MCF 10A (cell line): ENCODE data around the gene JMJD6. TPM values are rescaled to one million over a fixed set of nuclear protein-coding genes. Genes with fewer than 3 reads are reported as not detected.
"Not testable (repeated sequence)": the region's sequence is repeated elsewhere in the genome, so short reads cannot be mapped to it uniquely, and the experiment has no call there.

Source experiments
- BruUV-seq: library from RNA; stranded (reverse); fragments of 400-500 nt; replicated peaks from 2 replicates; lab custom pipeline; 2021; lab: Mats Ljungman, UMichigan
- CTCF ChIA-PET: fragments of 300-600 bp; sonication (Branson Sonifier 250); formaldehyde crosslinking; extraction: SDS; loops from one replicate; lab custom pipeline; 2021; ENCODE audit warnings: antibody characterized with exemption, inconsistent platforms; lab: Yijun Ruan, JAX
- POLR2A ChIA-PET: fragments of 300-600, 350-650 bp; sonication (Branson Sonifier 250); formaldehyde crosslinking; extraction: SDS; loops from one replicate; lab custom pipeline; 2020; ENCODE audit warnings: antibody characterized with exemption, inconsistent platforms; lab: Yijun Ruan, JAX
- DNase-seq: peaks from one replicate; pipeline ENCODE4 v3.0.0-alpha.2; 2018; ENCODE audit not compliant: unreplicated experiment
- H3K27ac Mint-ChIP-seq: one replicate; pipeline ENCODE4 v1.8.0; 2022; ENCODE audit warnings: mild to moderate bottlenecking, low read depth, mixed read lengths; ENCODE audit not compliant: unreplicated experiment
- H3K27me3 Mint-ChIP-seq: one replicate; pipeline ENCODE4 v1.8.0; 2022; ENCODE audit warnings: mixed read lengths; ENCODE audit not compliant: insufficient read depth, unreplicated experiment
- H3K36me3 Mint-ChIP-seq: one replicate; pipeline ENCODE4 v1.8.0; 2022; ENCODE audit warnings: mild to moderate bottlenecking, moderate library complexity, mixed read lengths; ENCODE audit not compliant: insufficient read depth, unreplicated experiment
- H3K4me1 Mint-ChIP-seq: one replicate; pipeline ENCODE4 v1.8.0; 2022; ENCODE audit warnings: mixed read lengths; ENCODE audit not compliant: insufficient read depth, unreplicated experiment
- H3K4me3 Mint-ChIP-seq: one replicate; pipeline ENCODE4 v1.8.0; 2022; ENCODE audit warnings: mild to moderate bottlenecking, moderate library complexity, mixed read lengths; ENCODE audit not compliant: unreplicated experiment
- H3K9me3 Mint-ChIP-seq: one replicate; pipeline ENCODE4 v1.8.0; 2022; ENCODE audit warnings: mixed read lengths; ENCODE audit not compliant: unreplicated experiment
- intact Hi-C: fragments of 100-400 bp; cut with micrococcal nuclease; formaldehyde crosslinking; loops from 2 replicates; pipeline ENCODE4 v1.14.1; 2022
- total RNA-seq: library from RNA; stranded (reverse); gene quantifications from 2 replicates; pipeline ENCODE4 v1.2.3, GENCODE V29; 2022
- TF ChIP-seq, protein P1 (sequence below): fragments of 200-600 bp; IDR thresholded peaks from one replicate; pipeline ENCODE4 v1.8.0; 2022; ENCODE audit warnings: antibody characterized with exemption, mild to moderate bottlenecking; ENCODE audit not compliant: unreplicated experiment

Gene JMJD6
- total RNA-seq, 1 experiment from 2014 or later = 29.4 TPM

DNA sequence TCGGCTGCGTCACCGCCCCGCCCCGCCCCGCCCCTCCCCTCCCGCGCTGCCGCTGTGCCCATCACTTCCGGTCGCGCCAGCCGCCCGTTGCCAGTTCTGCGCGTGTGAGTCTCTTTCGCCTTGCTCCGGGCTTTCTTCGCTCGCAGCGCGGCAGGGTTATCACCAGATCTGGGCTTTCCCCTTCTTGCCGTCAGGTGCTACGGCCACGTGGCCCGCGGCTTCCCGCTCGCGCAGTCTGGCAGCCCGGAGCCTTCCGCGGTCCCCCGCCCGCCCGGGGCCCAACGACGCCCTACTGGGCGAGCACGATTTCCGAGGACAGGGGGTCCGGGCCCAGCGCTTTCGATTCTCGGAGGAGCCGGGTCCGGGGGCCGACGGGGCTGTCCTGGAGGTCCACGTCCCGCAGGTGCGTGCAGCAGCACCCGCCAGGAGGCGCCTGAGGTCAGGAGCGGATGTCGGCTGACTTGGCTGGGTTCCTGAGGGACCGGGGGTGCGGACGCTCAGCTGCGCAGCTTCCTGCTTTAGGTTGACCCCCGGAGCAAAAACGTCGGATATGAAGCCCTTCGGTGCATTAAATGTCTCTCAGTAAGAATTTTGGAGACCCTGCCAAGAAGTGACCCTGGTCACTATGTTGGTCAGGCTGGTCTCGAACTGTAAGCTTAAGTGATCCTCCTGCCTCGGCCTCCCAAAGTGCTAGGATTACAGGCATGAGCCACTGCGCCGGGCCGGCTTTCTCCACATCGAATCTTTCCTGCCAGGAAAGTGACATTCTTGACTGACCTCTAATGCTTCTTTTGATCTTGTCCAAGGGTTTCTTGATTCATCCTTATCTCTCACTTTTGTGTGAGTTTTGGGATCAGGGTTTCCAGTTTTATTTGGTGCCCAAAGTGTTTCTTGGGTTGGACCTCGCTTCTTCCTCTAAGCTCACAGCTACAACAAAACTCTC lies 641 bp upstream of the JMJD6 start, which contains the start of gene METTL23:
Gene METTL23, plus strand, starts transcription at position 64 of the 943 bp plus-strand sequence. CDS start 2,872 bp downstream, outside the sequence.
- TF ChIP-seq, protein P1, sequence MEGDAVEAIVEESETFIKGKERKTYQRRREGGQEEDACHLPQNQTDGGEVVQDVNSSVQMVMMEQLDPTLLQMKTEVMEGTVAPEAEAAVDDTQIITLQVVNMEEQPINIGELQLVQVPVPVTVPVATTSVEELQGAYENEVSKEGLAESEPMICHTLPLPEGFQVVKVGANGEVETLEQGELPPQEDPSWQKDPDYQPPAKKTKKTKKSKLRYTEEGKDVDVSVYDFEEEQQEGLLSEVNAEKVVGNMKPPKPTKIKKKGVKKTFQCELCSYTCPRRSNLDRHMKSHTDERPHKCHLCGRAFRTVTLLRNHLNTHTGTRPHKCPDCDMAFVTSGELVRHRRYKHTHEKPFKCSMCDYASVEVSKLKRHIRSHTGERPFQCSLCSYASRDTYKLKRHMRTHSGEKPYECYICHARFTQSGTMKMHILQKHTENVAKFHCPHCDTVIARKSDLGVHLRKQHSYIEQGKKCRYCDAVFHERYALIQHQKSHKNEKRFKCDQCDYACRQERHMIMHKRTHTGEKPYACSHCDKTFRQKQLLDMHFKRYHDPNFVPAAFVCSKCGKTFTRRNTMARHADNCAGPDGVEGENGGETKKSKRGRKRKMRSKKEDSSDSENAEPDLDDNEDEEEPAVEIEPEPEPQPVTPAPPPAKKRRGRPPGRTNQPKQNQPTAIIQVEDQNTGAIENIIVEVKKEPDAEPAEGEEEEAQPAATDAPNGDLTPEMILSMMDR = peak; percentile 83
- BruUV-seq = TSS peak; percentile 74
- Mint-ChIP-seq H3K4me1 (peaks cover 6% of the 10 kb centered on the region), H3K36me3 (peaks cover 74% of the 10 kb centered on the region), H3K27ac (peak within 1 kb of the TSS; percentile 94), H3K4me3 (peak within 1 kb of the TSS; percentile 90), H3K27me3 (no peaks in the 10 kb centered on the region), H3K9me3 (no peaks in the 10 kb centered on the region)
- ChIA-PET CTCF (interaction anchor here (0.6 to 1.3 kb wide), 5 partner anchors 9 to 523 kb away, joined by 3 to 7 read pairs (median 6); no protein-coding TSS in a partner anchor), POLR2A (interaction anchor here (0.5 to 5.4 kb wide), 22 partner anchors 10 to 1414 kb away, joined by 3 to 150 read pairs (median 4); partner anchors contain the start of genes MFSD11, MXRA7, PRPSAP1 and RHBDF2)
- intact Hi-C loops = no loop called here
- DNase-seq = peak; percentile 69

DNA sequence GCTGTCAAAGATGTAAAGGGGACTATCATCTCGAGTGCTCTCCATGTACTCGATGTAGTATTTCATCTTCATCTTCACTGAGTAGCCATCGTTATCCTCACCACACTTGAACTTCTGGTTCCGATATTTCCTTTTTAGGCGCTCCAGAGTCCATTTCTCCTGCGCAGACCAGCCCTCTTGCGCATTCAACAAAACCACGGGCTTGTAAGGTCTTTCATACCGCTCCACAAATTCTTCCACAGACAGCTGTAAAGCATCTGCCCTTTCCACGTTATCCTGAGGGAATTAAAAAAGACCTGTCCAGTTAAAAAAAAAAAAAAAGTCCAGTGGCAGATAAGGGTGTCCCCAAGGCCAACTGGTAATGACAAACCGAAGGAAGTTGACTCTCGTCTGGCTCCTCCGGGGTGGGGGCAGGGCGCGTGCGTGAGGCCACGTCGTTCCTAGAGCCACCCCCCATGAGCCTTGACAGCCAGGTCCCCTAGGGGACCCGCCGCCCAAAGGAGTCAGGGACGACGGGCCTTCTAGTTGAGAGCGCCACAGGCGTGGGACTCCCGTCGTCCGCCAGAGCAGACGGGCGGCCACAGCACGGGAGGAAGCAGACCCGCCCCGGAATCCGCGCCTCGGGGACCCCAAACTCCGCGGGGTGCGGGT lies 701 bp downstream of the JMJD6 start:
- BruUV-seq = no TSS peak
- Mint-ChIP-seq H3K36me3 (peaks cover 77% of the 10 kb centered on the region), H3K4me3 (peak overlapping the region; percentile 90), H3K4me1 (peaks cover 6% of the 10 kb centered on the region), H3K27me3 (no peaks in the 10 kb centered on the region), H3K27ac (peak overlapping the region; percentile 94), H3K9me3 (no peaks in the 10 kb centered on the region)
- intact Hi-C loops = no loop called here
- DNase-seq = no peak
- CTCF ChIA-PET = interaction anchor here (1.1 to 1.4 kb wide), 2 partner anchors 11 to 12 kb away, joined by 5 read pairs; no protein-coding TSS in a partner anchor
- TF ChIP-seq, protein P1 = no peak
- POLR2A ChIA-PET = interaction anchor here (0.6 to 5.4 kb wide), 15 partner anchors 10 to 441 kb away, joined by 3 to 150 read pairs (median 4); partner anchors contain the start of genes MFSD11, MXRA7, PRPSAP1 and RHBDF2

DNA sequence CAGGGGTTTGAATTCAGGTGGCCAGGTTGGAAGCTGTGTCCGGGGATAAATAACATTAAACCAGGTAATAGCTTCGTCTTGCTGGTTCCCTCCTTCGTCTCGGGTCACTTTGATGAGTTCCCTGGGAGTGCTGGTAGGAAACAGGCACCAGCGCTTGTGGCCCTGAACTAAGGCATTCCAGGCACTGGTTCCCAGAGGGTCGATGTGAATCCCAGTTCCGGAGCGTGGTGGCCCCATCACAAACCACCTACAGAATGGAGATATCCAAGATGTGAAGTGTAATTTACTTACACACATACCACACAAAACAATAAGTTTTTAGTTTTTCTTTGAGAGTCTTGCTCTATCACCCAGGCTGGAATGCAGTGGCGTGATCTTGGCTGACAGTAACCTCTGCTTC lies 2.6 kb downstream of the JMJD6 start:
- H3K9me3 Mint-ChIP-seq = no peaks in the 10 kb centered on the region
- peaks cover 6% of the 10 kb centered on the region for H3K4me1 Mint-ChIP-seq
- peaks cover 81% of the 10 kb centered on the region for H3K36me3 Mint-ChIP-seq
- DNase-seq = no peak
- H3K27me3 Mint-ChIP-seq = no peaks in the 10 kb centered on the region
- intact Hi-C loops = no loop called here
- H3K27ac Mint-ChIP-seq = peak overlapping the region; percentile 27
- TF ChIP-seq, protein P1 = no peak
- H3K4me3 Mint-ChIP-seq = no peak overlapping the region
- BruUV-seq = no TSS peak
- POLR2A ChIA-PET = interaction anchor here (0.8 to 5.4 kb wide), 3 partner anchors 8 to 52 kb away, joined by 3 to 150 read pairs (median 51); partner anchors contain the start of genes MFSD11 and SRSF2
- CTCF ChIA-PET = interaction anchor here (1.0 to 1.3 kb wide), 3 partner anchors 10 to 177 kb away, joined by 3 to 4 read pairs (median 3); no protein-coding TSS in a partner anchor

DNA sequence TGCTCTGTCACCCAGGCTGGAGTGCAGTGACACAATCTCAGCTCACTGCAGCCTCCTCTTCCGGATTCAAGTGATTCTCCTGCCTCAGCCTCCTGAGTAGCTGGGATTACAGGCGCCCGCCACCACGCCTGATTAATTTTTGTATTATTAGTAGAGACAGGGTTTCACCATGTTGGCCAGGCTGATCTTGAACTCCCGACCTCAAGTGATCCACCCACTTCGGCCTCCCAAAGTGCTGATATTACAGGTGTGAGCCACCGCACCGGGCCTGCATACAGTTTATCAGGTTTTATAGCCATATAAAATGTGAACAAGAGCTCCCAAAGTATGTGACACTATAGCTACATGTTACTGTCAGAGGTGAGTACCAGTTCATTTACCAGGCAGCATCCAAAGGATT lies 3.4 kb downstream of the JMJD6 start:
- CTCF ChIA-PET = interaction anchor here (0.6 to 1.2 kb wide), 3 partner anchors 32 to 176 kb away, joined by 3 to 5 read pairs (median 3); no protein-coding TSS in a partner anchor
- POLR2A ChIA-PET, intact Hi-C loops, H3K27ac Mint-ChIP-seq, H3K4me1 Mint-ChIP-seq, H3K27me3 Mint-ChIP-seq, BruUV-seq, DNase-seq, H3K9me3 Mint-ChIP-seq, H3K4me3 Mint-ChIP-seq: not testable (repeated sequence)
- H3K36me3 Mint-ChIP-seq = peaks cover 89% of the 10 kb centered on the region
